ENCODE data around the gene DNMT3B.

DNMT3B gene

GRCh38 chr20:32780749-32781655, 18.8 kb downstream of the DNMT3B start (continued):
- TF ChIP-seq RARB (CRISPR knock-in tag; IDR thresholded peaks at IDR 0.05), result no peak
- TF ChIP-seq, protein P1, sequence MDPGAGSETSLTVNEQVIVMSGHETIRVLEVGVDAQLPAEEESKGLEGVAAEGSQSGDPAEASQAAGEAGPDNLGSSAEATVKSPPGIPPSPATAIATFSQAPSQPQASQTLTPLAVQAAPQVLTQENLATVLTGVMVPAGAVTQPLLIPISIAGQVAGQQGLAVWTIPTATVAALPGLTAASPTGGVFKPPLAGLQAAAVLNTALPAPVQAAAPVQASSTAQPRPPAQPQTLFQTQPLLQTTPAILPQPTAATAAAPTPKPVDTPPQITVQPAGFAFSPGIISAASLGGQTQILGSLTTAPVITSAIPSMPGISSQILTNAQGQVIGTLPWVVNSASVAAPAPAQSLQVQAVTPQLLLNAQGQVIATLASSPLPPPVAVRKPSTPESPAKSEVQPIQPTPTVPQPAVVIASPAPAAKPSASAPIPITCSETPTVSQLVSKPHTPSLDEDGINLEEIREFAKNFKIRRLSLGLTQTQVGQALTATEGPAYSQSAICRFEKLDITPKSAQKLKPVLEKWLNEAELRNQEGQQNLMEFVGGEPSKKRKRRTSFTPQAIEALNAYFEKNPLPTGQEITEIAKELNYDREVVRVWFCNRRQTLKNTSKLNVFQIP (CRISPR knock-in tag; IDR thresholded peaks at IDR 0.05; ENCODE audit: borderline replicate concordance, low read depth), result no peak

DNA sequence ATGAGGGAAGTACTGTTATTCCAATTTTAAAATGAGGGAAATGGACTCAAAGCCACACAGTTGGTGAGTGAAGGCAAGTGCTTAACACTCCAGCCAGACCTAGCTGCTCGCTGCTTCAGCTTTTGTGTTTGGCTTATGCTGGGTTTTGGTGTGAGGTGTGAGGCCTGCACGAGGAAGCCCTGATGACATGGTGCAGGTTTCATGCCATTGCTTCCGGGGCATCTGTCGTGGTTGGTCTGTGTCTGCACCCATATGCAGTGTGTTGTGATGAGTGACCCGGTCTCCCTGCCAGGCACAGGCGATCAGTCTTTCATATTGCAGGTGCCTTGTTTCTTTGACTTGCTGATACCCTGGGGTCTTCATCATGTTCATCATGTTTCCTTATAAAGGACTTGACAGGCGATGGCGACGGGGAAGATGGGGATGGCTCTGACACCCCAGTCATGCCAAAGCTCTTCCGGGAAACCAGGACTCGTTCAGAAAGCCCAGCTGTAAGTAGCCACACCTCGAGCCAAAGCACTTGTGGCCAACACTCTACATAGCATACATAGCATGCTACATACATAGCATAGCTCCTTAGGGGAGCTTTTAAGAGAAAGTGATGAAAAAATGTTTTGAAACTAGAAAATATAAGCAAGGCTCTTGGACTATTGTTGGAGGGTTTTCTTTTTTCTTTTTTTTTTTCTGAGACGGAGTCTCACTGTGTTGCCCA, 22.3 kb downstream of the DNMT3B start:
- TF ChIP-seq ARNTL (CRISPR knock-in tag; IDR thresholded peaks at IDR 0.05; ENCODE audit: borderline replicate concordance, low read depth), result no peak
- no peak for TF ChIP-seq PPARA (CRISPR knock-in tag; IDR thresholded peaks at IDR 0.05; ENCODE audit: borderline replicate concordance)
- no peak for TF ChIP-seq ZC3H10 (CRISPR knock-in tag; IDR thresholded peaks at IDR 0.05)
- no peak for TF ChIP-seq ZNF565 (CRISPR knock-in tag; conservative IDR thresholded peaks at IDR 0.05; ENCODE audit: low read depth)
- no peak for TF ChIP-seq PATZ1 (CRISPR knock-in tag; IDR thresholded peaks at IDR 0.05; ENCODE audit: borderline replicate concordance)
- no peak for TF ChIP-seq ZNF8 (CRISPR knock-in tag; IDR thresholded peaks at IDR 0.05)
- TF ChIP-seq CSDC2 (CRISPR knock-in tag; IDR thresholded peaks at IDR 0.05), result no peak
- no peak for TF ChIP-seq OSR1 (CRISPR knock-in tag; IDR thresholded peaks at IDR 0.05)
- TF ChIP-seq TOX (CRISPR knock-in tag; IDR thresholded peaks at IDR 0.05; ENCODE audit: borderline replicate concordance), result no peak
- TF ChIP-seq RARB (CRISPR knock-in tag; IDR thresholded peaks at IDR 0.05), result no peak
- TF ChIP-seq CREB5 (CRISPR knock-in tag; IDR thresholded peaks at IDR 0.05; ENCODE audit: low read depth), result no peak
- ATAC-seq, result no peak

GRCh38 chr20:32786059-32786760, 24.0 kb downstream of the DNMT3B start:
- ATAC-seq, result no peak
- no peak for TF ChIP-seq ZNF70 (CRISPR knock-in tag; IDR thresholded peaks at IDR 0.05)
- no peak for TF ChIP-seq CSRNP3 (CRISPR knock-in tag; IDR thresholded peaks at IDR 0.05)
- TF ChIP-seq GLIS3 (CRISPR knock-in tag; IDR thresholded peaks at IDR 0.05), result no peak

DNA sequence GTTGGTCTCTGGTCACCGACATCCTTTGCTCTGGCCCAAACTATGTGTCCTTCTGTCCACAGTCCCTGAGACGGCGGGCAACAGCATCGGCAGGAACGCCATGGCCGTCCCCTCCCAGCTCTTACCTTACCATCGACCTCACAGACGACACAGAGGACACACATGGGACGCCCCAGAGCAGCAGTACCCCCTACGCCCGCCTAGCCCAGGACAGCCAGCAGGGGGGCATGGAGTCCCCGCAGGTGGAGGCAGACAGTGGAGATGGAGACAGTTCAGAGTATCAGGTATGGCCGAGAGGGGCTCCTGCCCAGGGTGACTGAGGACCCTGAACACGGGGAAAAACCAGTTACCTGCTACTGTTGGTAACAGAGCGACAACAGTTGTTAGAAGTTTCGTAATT, 25.0 kb downstream of the DNMT3B start:
- TF ChIP-seq GLIS3 (CRISPR knock-in tag; IDR thresholded peaks at IDR 0.05) (no peak), ISL1 (CRISPR knock-in tag; IDR thresholded peaks at IDR 0.05) (no peak), ZFP30 (CRISPR knock-in tag; IDR thresholded peaks at IDR 0.05) (no peak), ESRRG (CRISPR knock-in tag; IDR thresholded peaks at IDR 0.05) (no peak), ZFP3 (CRISPR knock-in tag; IDR thresholded peaks at IDR 0.05) (no peak)
- ATAC-seq, result no peak
